ENCODE results near the gene ASIC1.

The ASIC1 gene

DNA sequence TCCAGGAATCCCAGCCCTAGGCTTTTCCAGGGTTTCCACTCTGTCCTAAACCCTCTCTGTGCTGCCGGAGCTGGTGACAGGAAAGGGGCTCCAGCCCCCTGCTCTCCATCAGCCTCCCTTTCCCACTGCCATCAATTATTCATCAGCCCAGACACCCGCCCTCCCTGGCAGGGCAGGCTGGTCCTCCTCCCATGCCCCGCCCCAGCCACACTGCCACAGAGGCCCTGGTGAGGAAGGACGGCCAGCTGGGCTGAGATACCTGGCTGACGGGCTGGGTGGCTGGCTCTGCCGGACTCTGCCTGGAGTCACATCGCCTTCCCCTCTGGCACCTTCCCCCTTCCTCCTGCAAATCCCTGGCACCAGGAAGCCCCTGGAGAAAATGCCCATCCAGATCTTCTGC is 15.8 kb downstream of the ASIC1 start:
- H3K27me3 ChIP-seq (ENCODE audit: insufficient read depth, low read length), result 0 out of 2 replicates have a peak, but pooled peaks cover 12% of the 10 kb centered on the region
- H4K20me1 ChIP-seq (ENCODE audit: insufficient read depth, low read length), result no peaks in the 10 kb centered on the region
- H3F3A ChIP-seq (ENCODE audit: insufficient read depth, low read length), result no peaks in the 10 kb centered on the region
- H3K9ac ChIP-seq (ENCODE audit: low read length), result no peak overlapping the region
- no peaks in the 10 kb centered on the region for H3K9me3 ChIP-seq (ENCODE audit: low read length)
- H3K9me2 ChIP-seq (ENCODE audit: low read depth, low read length), result no peaks in the 10 kb centered on the region
- no peak overlapping the region for H3K4me2 ChIP-seq (ENCODE audit: low read length)
- H3K4me3 ChIP-seq (ENCODE audit: low read depth, low read length, poor library complexity, severe bottlenecking), result no peak overlapping the region
- no peaks in the 10 kb centered on the region for H3K4me1 ChIP-seq (ENCODE audit: insufficient read depth, low read length, severe bottlenecking)
- no peaks in the 10 kb centered on the region for H3K79me2 ChIP-seq (ENCODE audit: insufficient read depth, low read length)
- H3K36me3 ChIP-seq (ENCODE audit: insufficient read depth, low read length), result no peaks in the 10 kb centered on the region
- H3K27ac ChIP-seq (ENCODE audit: low read depth, low read length, poor library complexity, severe bottlenecking), result no peak overlapping the region
- TF ChIP-seq EZH2 (IDR thresholded peaks at IDR 0.05; ENCODE audit: borderline replicate concordance, low read length) (no peak), CTCF (IDR thresholded peaks at IDR 0.05; ENCODE audit: low read length) (no peak)
- no peak overlapping the region for H2AFZ ChIP-seq (ENCODE audit: low read length)

GRCh38 chr12:50073712-50074111 is 16.3 kb downstream of the ASIC1 start:
- H3K27ac ChIP-seq (ENCODE audit: low read depth, low read length, poor library complexity, severe bottlenecking), result no peak overlapping the region
- H3K9me3 ChIP-seq (ENCODE audit: low read length), result no peaks in the 10 kb centered on the region
- no peak overlapping the region for H3K9ac ChIP-seq (ENCODE audit: low read length)
- no peaks in the 10 kb centered on the region for H4K20me1 ChIP-seq (ENCODE audit: insufficient read depth, low read length)
- H2AFZ ChIP-seq (ENCODE audit: low read length), result no peak overlapping the region
- H3K79me2 ChIP-seq (ENCODE audit: insufficient read depth, low read length), result no peaks in the 10 kb centered on the region
- no peak overlapping the region for H3K4me3 ChIP-seq (ENCODE audit: low read depth, low read length, poor library complexity, severe bottlenecking)
- no peak overlapping the region for H3K4me2 ChIP-seq (ENCODE audit: low read length)
- no peaks in the 10 kb centered on the region for H3F3A ChIP-seq (ENCODE audit: insufficient read depth, low read length)
- TF ChIP-seq EZH2 (IDR thresholded peaks at IDR 0.05; ENCODE audit: borderline replicate concordance, low read length) (no peak), CTCF (IDR thresholded peaks at IDR 0.05; ENCODE audit: low read length) (no peak)
- no peaks in the 10 kb centered on the region for H3K4me1 ChIP-seq (ENCODE audit: insufficient read depth, low read length, severe bottlenecking)
- 0 out of 2 replicates have a peak, but pooled peaks cover 12% of the 10 kb centered on the region for H3K27me3 ChIP-seq (ENCODE audit: insufficient read depth, low read length)
- H3K9me2 ChIP-seq (ENCODE audit: low read depth, low read length), result no peaks in the 10 kb centered on the region
- H3K36me3 ChIP-seq (ENCODE audit: insufficient read depth, low read length), result no peaks in the 10 kb centered on the region

- Histone ChIP-seq H4K20me1 (ENCODE audit: insufficient read depth, low read length) (no peaks in the 10 kb centered on the region), H3K36me3 (ENCODE audit: insufficient read depth, low read length) (no peaks in the 10 kb centered on the region), H3K4me2 (ENCODE audit: low read length) (no peak overlapping the region), H3K79me2 (ENCODE audit: insufficient read depth, low read length) (no peaks in the 10 kb centered on the region), H2AFZ (ENCODE audit: low read length) (no peak overlapping the region), H3K9me2 (ENCODE audit: low read depth, low read length) (no peaks in the 10 kb centered on the region), H3K4me1 (ENCODE audit: insufficient read depth, low read length, severe bottlenecking) (no peaks in the 10 kb centered on the region), H3K27ac (ENCODE audit: low read depth, low read length, poor library complexity, severe bottlenecking) (no peak overlapping the region), H3K9me3 (ENCODE audit: low read length) (no peaks in the 10 kb centered on the region), H3K27me3 (ENCODE audit: insufficient read depth, low read length) (0 out of 2 replicates have a peak, but pooled peaks cover 12% of the 10 kb centered on the region), H3K9ac (ENCODE audit: low read length) (no peak overlapping the region), H3F3A (ENCODE audit: insufficient read depth, low read length) (no peaks in the 10 kb centered on the region), H3K4me3 (ENCODE audit: low read depth, low read length, poor library complexity, severe bottlenecking) (no peak overlapping the region)
- TF ChIP-seq EZH2 (IDR thresholded peaks at IDR 0.05; ENCODE audit: borderline replicate concordance, low read length) (no peak), CTCF (IDR thresholded peaks at IDR 0.05; ENCODE audit: low read length) (peak; percentile 80)
Measured at GRCh38 chr12:50074936-50075807, 17.8 kb downstream of the ASIC1 start.

Data from OCI-LY1 (cell line).